Erythroblast (primary cell): ENCODE results near the gene CAPNS1.

Experiments
- GATA1 ChIP-seq: IDR thresholded peaks from 2 replicates; pipeline ENCODE4 v1.6.1; 2011; ENCODE audit warnings: low read depth, mild to moderate bottlenecking, control low read depth, low read length, moderate library complexity
- POLR2A ChIP-seq: IDR thresholded peaks from 2 replicates; pipeline ENCODE4 v1.6.1; 2011; ENCODE audit warnings: mild to moderate bottlenecking, low read length

DNA sequence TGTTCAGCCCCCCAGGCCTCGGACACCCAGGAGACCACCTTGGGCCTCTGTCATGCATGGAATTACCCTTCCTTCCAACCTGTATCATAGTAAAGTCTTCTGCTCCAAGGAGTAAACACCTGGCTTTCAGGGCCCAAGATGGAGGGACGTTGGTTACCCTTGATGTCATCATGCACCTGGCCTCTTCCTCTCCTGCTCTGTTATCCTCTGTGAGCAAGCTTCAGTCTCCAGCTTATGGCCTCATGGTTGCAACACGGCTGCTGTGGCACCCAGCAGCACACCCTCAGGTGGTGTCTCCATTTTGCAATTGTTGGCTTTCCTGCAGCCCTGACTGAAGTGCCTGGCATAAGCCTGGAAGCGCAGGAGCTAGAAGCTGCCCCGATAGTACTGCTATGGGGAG, 32.9 kb upstream of the CAPNS1 start:
- TF ChIP-seq POLR2A (no peak), GATA1 (no peak)
